Peyer's patch (tissue), 4 donors: ENCODE data around the gene TMEM178B.

Experiments used
- POLR2A ChIP-seq, 2 donors: fragments of 450-650 bp; IDR thresholded peaks; one replicate each; pipeline ENCODE4 v1.5.1; 2017; ENCODE audit warnings: antibody characterized with exemption in 2 of 2, mild to moderate bottlenecking in 2 of 2, moderate library complexity in 2 of 2
- TF ChIP-seq, protein P1 (sequence below), 6 experiments: fragments of 450-650 bp in 4 of 6; fragments of 200-600 bp in 2 of 6; sonication (generic) in 1 of 6; IDR thresholded peaks; one replicate each; pipeline ENCODE4 v1.5.1; 2017 to 2019; ENCODE audit warnings: antibody characterized with exemption in 6 of 6, mild to moderate bottlenecking in 3 of 6, moderate library complexity in 1 of 6

DNA sequence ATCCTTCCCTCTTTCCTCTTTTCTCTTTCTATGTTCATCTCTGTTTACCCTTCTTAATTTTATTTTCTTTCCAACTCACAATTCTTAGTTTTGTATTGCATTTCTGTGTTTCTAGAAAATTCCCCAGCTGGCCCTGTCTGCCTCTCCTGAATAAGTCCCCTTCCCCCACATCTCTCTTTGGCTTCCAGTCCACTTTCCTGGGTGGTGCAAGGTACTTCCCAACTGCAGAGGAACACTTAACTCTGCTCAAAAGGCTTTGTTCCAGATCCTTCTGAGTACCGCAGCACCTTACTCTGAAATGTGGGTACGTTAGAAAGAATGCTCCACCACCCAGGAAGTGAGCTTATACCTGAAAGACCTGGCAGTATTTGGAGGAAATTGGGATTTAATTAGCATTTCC is 227.0 kb downstream of the TMEM178B start:
- TF ChIP-seq, protein P1, sequence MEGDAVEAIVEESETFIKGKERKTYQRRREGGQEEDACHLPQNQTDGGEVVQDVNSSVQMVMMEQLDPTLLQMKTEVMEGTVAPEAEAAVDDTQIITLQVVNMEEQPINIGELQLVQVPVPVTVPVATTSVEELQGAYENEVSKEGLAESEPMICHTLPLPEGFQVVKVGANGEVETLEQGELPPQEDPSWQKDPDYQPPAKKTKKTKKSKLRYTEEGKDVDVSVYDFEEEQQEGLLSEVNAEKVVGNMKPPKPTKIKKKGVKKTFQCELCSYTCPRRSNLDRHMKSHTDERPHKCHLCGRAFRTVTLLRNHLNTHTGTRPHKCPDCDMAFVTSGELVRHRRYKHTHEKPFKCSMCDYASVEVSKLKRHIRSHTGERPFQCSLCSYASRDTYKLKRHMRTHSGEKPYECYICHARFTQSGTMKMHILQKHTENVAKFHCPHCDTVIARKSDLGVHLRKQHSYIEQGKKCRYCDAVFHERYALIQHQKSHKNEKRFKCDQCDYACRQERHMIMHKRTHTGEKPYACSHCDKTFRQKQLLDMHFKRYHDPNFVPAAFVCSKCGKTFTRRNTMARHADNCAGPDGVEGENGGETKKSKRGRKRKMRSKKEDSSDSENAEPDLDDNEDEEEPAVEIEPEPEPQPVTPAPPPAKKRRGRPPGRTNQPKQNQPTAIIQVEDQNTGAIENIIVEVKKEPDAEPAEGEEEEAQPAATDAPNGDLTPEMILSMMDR (IDR thresholded peaks at IDR 0.05): no peak
- TF ChIP-seq POLR2A (IDR thresholded peaks at IDR 0.05): no peak
